Body of pancreas (tissue), 4 donors: ENCODE data around the gene LRRC3. TPM values are rescaled to one million over a fixed set of nuclear protein-coding genes. Genes with fewer than 3 reads are reported as not detected.

Experiments used
- ATAC-seq: fragments of 150-250 bp; one replicate; pipeline ENCODE4 v1.9.1; 2016
- DNase-seq, 4 donors: peaks; one replicate each; pipeline ENCODE4 v3.0.0-alpha.2; 2019
- H3K27ac ChIP-seq, 4 donors: fragments of 200-600 bp; sonication (generic); 1 replicate in 3 of 4; 2 replicates in 1 of 4; pipeline versions ENCODE4 v1.5.1 to v1.6.1; 2016 to 2019; ENCODE audit warnings: mild to moderate bottlenecking in 1 of 4, mixed read lengths in 1 of 4, moderate library complexity in 1 of 4
- H3K27me3 ChIP-seq, 2 donors: fragments of 200-600 bp; sonication (generic); one replicate each; pipeline ENCODE4 v1.6.0; 2016; ENCODE audit warnings: mild to moderate bottlenecking in 1 of 2
- H3K36me3 ChIP-seq, 2 donors: fragments of 200-600 bp; sonication (generic); replicated peaks in 1 of 2; 2 replicates each; pipeline ENCODE4 v1.5.1; 2016; ENCODE audit warnings: low read depth in 2 of 2; ENCODE audit not compliant: insufficient read depth in 1 of 2
- H3K4me1 ChIP-seq: fragments of 200-600 bp; sonication (generic); one replicate; pipeline ENCODE4 v1.6.0; 2016
- H3K4me3 ChIP-seq, 2 donors: fragments of 200-600 bp; sonication (generic); 1 replicate in 1 of 2; 2 replicates in 1 of 2; pipeline ENCODE4 v1.5.1; 2016 to 2019
- H3K9me3 ChIP-seq, 3 donors: fragments of 200-600 bp; sonication (generic); 1 replicate in 2 of 3; 2 replicates in 1 of 3; pipeline ENCODE4 v1.5.1; 2016
- POLR2A ChIP-seq, 3 donors: fragments of 450-650 bp; IDR thresholded peaks; one replicate each; pipeline ENCODE4 v1.6.1; 2016; ENCODE audit warnings: antibody characterized with exemption in 3 of 3, mild to moderate bottlenecking in 2 of 3
- WGBS, 2 donors: methylation state at CpG; one replicate each; pipeline ENCODE4 v1.1.5; 2017; 5-methylcytosine and 5-hydroxymethylcytosine counted together
- intact Hi-C: fragments of 100-400 bp; cut with DNase I; formaldehyde crosslinking; loops from one replicate; pipeline ENCODE4 v1.15.1; 2023
- total RNA-seq, 2 donors: library from RNA; depleted of rRNA; stranded (reverse); fragments of >200 nt; gene quantifications; one replicate each; pipeline ENCODE4 v1.1.0, GENCODE V29; 2016
- TF ChIP-seq, protein P1 (sequence below), 7 experiments: fragments of 450-650 bp in 4 of 7; fragments of 200-600 bp in 3 of 7; sonication (generic) in 3 of 7; IDR thresholded peaks; one replicate each; pipeline ENCODE4 v1.5.1; 2016 to 2019; ENCODE audit warnings: antibody characterized with exemption in 7 of 7

Gene LRRC3
- total RNA-seq, 2 donors from 2014 or later, result 0.33 to 1.0 TPM

GRCh38 chr21:44503901-44504399 lies 48.6 kb downstream of the LRRC3 start:
- H3K36me3 ChIP-seq, result no peaks in the 10 kb centered on the region
- H3K4me1 ChIP-seq, result no peaks in the 10 kb centered on the region
- no peak overlapping the region for H3K27ac ChIP-seq
- H3K9me3 ChIP-seq, result no peaks in the 10 kb centered on the region
- 62 to 87% methylated on average over 20 of the region's 20 CpGs for WGBS, 2 donors
- intact Hi-C loops, result no loop called here
- no peak overlapping the region for H3K4me3 ChIP-seq
- DNase-seq (no peak), ATAC-seq (no peak)
- TF ChIP-seq POLR2A (IDR thresholded peaks at IDR 0.05), result no peak
- TF ChIP-seq, protein P1, sequence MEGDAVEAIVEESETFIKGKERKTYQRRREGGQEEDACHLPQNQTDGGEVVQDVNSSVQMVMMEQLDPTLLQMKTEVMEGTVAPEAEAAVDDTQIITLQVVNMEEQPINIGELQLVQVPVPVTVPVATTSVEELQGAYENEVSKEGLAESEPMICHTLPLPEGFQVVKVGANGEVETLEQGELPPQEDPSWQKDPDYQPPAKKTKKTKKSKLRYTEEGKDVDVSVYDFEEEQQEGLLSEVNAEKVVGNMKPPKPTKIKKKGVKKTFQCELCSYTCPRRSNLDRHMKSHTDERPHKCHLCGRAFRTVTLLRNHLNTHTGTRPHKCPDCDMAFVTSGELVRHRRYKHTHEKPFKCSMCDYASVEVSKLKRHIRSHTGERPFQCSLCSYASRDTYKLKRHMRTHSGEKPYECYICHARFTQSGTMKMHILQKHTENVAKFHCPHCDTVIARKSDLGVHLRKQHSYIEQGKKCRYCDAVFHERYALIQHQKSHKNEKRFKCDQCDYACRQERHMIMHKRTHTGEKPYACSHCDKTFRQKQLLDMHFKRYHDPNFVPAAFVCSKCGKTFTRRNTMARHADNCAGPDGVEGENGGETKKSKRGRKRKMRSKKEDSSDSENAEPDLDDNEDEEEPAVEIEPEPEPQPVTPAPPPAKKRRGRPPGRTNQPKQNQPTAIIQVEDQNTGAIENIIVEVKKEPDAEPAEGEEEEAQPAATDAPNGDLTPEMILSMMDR (IDR thresholded peaks at IDR 0.05), result no peak
- H3K27me3 ChIP-seq, result no peaks in the 10 kb centered on the region

DNA sequence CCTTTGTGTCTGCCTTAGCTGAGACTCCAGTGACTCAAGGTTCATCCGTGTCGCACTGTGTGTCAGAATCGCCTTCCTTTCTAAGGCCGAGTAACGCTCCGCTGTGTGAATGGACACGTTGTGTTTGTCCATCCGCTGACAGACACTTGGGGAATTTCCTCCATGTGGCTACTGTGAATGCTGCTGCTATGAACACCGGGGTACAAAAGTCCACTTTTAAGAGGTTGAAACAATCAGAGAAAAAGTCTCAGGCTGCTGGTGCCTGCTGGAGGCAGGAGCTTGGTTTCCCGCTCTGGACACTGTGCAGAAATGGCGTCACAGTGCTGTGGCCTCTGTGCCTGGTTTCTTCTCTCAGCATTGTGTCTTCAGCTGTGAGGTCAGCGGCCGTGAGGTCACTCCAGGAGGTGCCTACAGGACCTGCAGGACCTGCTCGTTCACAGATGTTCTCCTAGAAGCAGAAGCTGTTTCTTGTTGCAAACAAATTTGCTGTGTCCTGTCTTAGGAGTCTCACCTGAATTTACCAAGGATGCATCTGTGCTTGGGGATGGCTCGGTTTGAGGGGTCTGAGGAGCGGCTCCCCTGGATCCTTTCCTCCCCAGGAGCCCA lies 50.5 kb downstream of the LRRC3 start:
- TF ChIP-seq POLR2A (IDR thresholded peaks at IDR 0.05), result no peak
- TF ChIP-seq, protein P1 (IDR thresholded peaks at IDR 0.05), result no peak
- no peak overlapping the region for H3K27ac ChIP-seq
- WGBS, 2 donors, result 53 to 56% methylated on average over 15 to 16 of the region's 16 CpGs
- intact Hi-C loops, result no loop called here
- no peaks in the 10 kb centered on the region for H3K27me3 ChIP-seq
- ATAC-seq (no peak), DNase-seq (no peak)
- no peaks in the 10 kb centered on the region for H3K9me3 ChIP-seq
- H3K36me3 ChIP-seq, result no peaks in the 10 kb centered on the region
- H3K4me3 ChIP-seq, result no peak overlapping the region
- H3K4me1 ChIP-seq, result peaks cover 12% of the 10 kb centered on the region

DNA sequence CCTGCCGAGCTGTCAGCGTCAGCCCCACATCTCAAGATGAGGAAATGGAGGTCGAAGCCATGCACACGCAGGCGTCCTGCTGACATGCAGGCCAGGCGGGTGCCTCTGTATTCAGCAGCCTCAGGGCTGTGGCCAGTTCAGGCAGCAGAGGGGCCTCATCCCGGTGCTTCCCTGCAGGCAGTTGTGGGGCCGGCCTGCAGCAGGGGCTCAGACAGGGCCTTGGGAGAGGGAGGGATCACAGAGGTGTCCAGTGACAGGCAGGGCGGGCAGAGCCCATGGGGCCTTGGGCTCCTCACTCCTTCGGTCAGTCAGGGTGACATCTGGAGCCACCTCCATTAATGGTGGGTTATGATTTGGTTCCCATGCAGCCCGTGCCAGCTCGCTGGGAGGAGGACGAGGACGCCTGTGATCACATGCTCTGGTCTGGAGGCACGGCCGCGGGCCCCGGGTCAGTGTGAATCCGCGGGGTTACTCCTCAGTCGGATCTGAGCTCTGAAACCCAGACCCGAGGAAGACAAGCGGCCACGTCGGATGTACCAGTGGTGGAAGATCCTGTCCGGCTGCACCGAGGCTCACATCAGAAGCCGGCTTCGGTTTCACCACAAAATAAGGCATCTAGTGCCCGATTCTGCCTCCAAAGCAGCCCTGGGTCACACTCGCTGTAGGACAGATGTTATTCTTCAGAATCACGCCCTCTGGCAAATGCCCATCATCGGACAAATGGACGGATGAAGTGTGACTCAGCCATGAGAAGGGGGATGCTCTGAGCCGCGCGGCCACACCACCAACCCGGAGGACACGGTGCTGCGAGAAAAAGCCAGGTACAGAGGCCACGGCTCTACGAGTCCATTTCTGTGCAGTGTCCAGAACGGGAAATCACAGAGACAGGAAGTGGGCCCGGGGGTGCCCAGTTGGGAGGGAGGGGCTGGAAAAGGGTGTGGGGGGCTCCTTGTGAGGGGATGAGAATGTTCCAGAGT lies 51.3 kb downstream of the LRRC3 start:
- H3K9me3 ChIP-seq, result no peaks in the 10 kb centered on the region
- H3K36me3 ChIP-seq, result no peaks in the 10 kb centered on the region
- TF ChIP-seq, protein P1 (IDR thresholded peaks at IDR 0.05), result no peak
- TF ChIP-seq POLR2A (IDR thresholded peaks at IDR 0.05), result no peak
- peaks cover 14% of the 10 kb centered on the region for H3K4me1 ChIP-seq
- DNase-seq (no peak), ATAC-seq (no peak)
- 80 to 83% methylated on average over 33 to 40 of the region's 44 CpGs for WGBS, 2 donors
- H3K27me3 ChIP-seq, result no peaks in the 10 kb centered on the region
- intact Hi-C loops, result no loop called here
- H3K27ac ChIP-seq, result no peak overlapping the region
- H3K4me3 ChIP-seq, result no peak overlapping the region

- TF ChIP-seq POLR2A (IDR thresholded peaks at IDR 0.05), result no peak
- TF ChIP-seq, protein P1 (IDR thresholded peaks at IDR 0.05), result no peak
- Histone ChIP-seq H3K4me3 (no peak overlapping the region), H3K4me1 (peaks cover 14% of the 10 kb centered on the region), H3K27me3 (no peaks in the 10 kb centered on the region), H3K36me3 (no peaks in the 10 kb centered on the region), H3K27ac (no peak overlapping the region), H3K9me3 (no peaks in the 10 kb centered on the region)
- 84 to 88% methylated on average over 26 of the region's 26 CpGs for WGBS, 2 donors
- intact Hi-C loops, result no loop called here
- DNase-seq (no peak), ATAC-seq (no peak)
Observed at GRCh38 chr21:44507673-44508425, 52.5 kb downstream of the LRRC3 start.
